GM18907 (cell line): ENCODE data around the gene GALNS.

Source experiments
- ATAC-seq: cut with Tn5 transposase; IDR thresholded peaks from one replicate; pipeline ENCODE4 v1.9.1; 2021; ENCODE audit warnings: mild to moderate bottlenecking, moderate library complexity; ENCODE audit not compliant: unreplicated experiment

GALNS gene

GRCh38 chr16:88820385-88821025 lies 36.2 kb downstream of the GALNS start:
- ATAC-seq, result no peak

GRCh38 chr16:88819126-88819525 lies 37.6 kb downstream of the GALNS start:
- no peak for ATAC-seq

GRCh38 chr16:88818575-88818874 lies 38.2 kb downstream of the GALNS start:
- no peak for ATAC-seq

- ATAC-seq, result no peak
Measured at GRCh38 chr16:88817785-88818574, 38.8 kb downstream of the GALNS start.

- ATAC-seq, result no peak
Measured at GRCh38 chr16:88816736-88817535, 39.8 kb downstream of the GALNS start.

GRCh38 chr16:88815901-88816589 lies 40.7 kb downstream of the GALNS start:
- no peak for ATAC-seq

- ATAC-seq, result no peak
Measured at GRCh38 chr16:88815227-88815626, 41.5 kb downstream of the GALNS start.

- no peak for ATAC-seq
Measured at GRCh38 chr16:88814144-88814502, 42.6 kb downstream of the GALNS start.

- ATAC-seq, result no peak
Measured at GRCh38 chr16:88813269-88814143, 43.2 kb downstream of the GALNS start.

GRCh38 chr16:88812513-88813268 lies 44.1 kb downstream of the GALNS start:
- ATAC-seq, result no peak

GRCh38 chr16:88811769-88812512 lies 44.8 kb downstream of the GALNS start, which contains the start of gene APRT:
Gene APRT, minus strand, starts transcription at chr16:88811928. Its CDS starts 29 bp downstream, at chr16:88811899.
- peak; percentile 63 for ATAC-seq

GRCh38 chr16:88810912-88811768 lies 45.6 kb downstream of the GALNS start:
- peak; percentile 53 for ATAC-seq

- ATAC-seq, result no peak
Measured at GRCh38 chr16:88810166-88810911, 46.4 kb downstream of the GALNS start.

- ATAC-seq, result no peak
Measured at GRCh38 chr16:88809676-88810165, 47.0 kb downstream of the GALNS start.

- no peak for ATAC-seq
Measured at GRCh38 chr16:88809068-88809675, 47.6 kb downstream of the GALNS start.

GRCh38 chr16:88807626-88808453 lies 48.9 kb downstream of the GALNS start:
- ATAC-seq, result no peak
